Measurements from ENCODE around the gene ESR1. TPM values are rescaled to one million over a fixed set of nuclear protein-coding genes. Genes with fewer than 3 reads are reported as not detected.

Gene ESR1
- total and polyA plus RNA-seq, 9 of the 15 experiments (the other 6 are each of a cell fraction or from before 2014, with no cell fraction given) = 0.03 to 0.27 (median 0.08) TPM; not detected in 1

GRCh38 chr6:151869787-151870186, 62.3 kb downstream of the ESR1 start (continued):
- TF ChIP-seq POLR2AphosphoS2 (IDR thresholded peaks at IDR 0.05; ENCODE audit: low read length) (no peak), CBFB (CRISPR knock-in tag; IDR thresholded peaks at IDR 0.05) (no peak), SP2 (IDR thresholded peaks at IDR 0.05; ENCODE audit: extremely low read depth, low read depth, low read length, poor library complexity, severe bottlenecking) (no peak), RCOR1 (IDR thresholded peaks at IDR 0.05; ENCODE audit: borderline replicate concordance in 1 of 2, low read depth in 2 of 2, low read length in 2 of 2) (no peak), FOXJ2 (tag; IDR thresholded peaks at IDR 0.05) (no peak), RFX1 (IDR thresholded peaks at IDR 0.05) (no peak), FOXP1 (CRISPR knock-in tag; IDR thresholded peaks at IDR 0.05) (no peak), POLR3G (IDR thresholded peaks at IDR 0.05; ENCODE audit: extremely low read depth, insufficient read length, insufficient replicate concordance) (no peak)
- TF ChIP-seq, protein P1, sequence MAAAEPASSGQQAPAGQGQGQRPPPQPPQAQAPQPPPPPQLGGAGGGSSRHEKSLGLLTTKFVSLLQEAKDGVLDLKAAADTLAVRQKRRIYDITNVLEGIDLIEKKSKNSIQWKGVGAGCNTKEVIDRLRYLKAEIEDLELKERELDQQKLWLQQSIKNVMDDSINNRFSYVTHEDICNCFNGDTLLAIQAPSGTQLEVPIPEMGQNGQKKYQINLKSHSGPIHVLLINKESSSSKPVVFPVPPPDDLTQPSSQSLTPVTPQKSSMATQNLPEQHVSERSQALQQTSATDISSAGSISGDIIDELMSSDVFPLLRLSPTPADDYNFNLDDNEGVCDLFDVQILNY (CRISPR knock-in tag; IDR thresholded peaks at IDR 0.05) = no peak

GRCh38 chr6:151870375-151870774, 62.9 kb downstream of the ESR1 start:
- intact Hi-C loops (cut with micrococcal nuclease) (no loop called here), in situ Hi-C loops (cut with MboI) (no loop called here)
- no peak overlapping the region for H3K4me2 ChIP-seq (ENCODE audit: insufficient read depth, low read length)
- ChIA-PET CTCF (ENCODE audit: low intra/inter-chr PET ratio) (no interaction called here), POLR2A (no interaction called here)
- H3K36me3 ChIP-seq (ENCODE audit: control insufficient read depth, insufficient read depth, low read length) = no peaks in the 10 kb centered on the region
- DNase-seq (ENCODE audit: extremely low read depth in 1 of 4, low spot score in 3 of 4) (no peak), ATAC-seq (no peak), FAIRE-seq (no peak)
- no peak overlapping the region for H3K9ac ChIP-seq (ENCODE audit: insufficient read depth in 1 of 2, low read depth in 2 of 2, low read length in 2 of 2)
- no peaks in the 10 kb centered on the region for H3K27me3 ChIP-seq (ENCODE audit: control insufficient read depth in 2 of 2, insufficient read depth in 2 of 2, low read length in 2 of 2)
- H3K79me2 ChIP-seq (ENCODE audit: control insufficient read depth, insufficient read depth, low read length) = no peaks in the 10 kb centered on the region
- H3K9me3 ChIP-seq (replicated peaks; ENCODE audit: control insufficient read depth, insufficient read depth, low read depth, low read length) = no peaks in the 10 kb centered on the region
- 8% methylated on average over 2 of the region's 2 CpGs for WGBS (ENCODE audit: insufficient coverage, low coverage, missing lambda C conversion rate)
- no peak overlapping the region for H3K4me3 ChIP-seq
- BruUV-seq (replicated peaks) = no TSS peak
- no peak overlapping the region for H2AFZ ChIP-seq (ENCODE audit: low read depth, low read length)
- H3K4me1 ChIP-seq (replicated peaks in 1 of 2; ENCODE audit: control insufficient read depth in 2 of 2, insufficient read depth in 2 of 2, low read length in 2 of 2) = no peaks in the 10 kb centered on the region
- no peaks in the 10 kb centered on the region for H3K9me1 ChIP-seq (ENCODE audit: control insufficient read depth, insufficient read depth, low read length)
- no peaks in the 10 kb centered on the region for H4K20me1 ChIP-seq (replicated peaks; ENCODE audit: control insufficient read depth, insufficient read depth, low read length)
- no peak overlapping the region for H3K27ac ChIP-seq (ENCODE audit: extremely low read depth, low read depth, low read length)
- no peak for TF ChIP-seq SMARCB1 (IDR thresholded peaks at IDR 0.05; ENCODE audit: insufficient read length, low read depth)
- no peak for TF ChIP-seq CSDE1 (IDR thresholded peaks at IDR 0.05)
- TF ChIP-seq ELK3 (CRISPR knock-in tag; IDR thresholded peaks at IDR 0.05) = no peak
- no peak for TF ChIP-seq MTA3 (IDR thresholded peaks at IDR 0.05; ENCODE audit: borderline replicate concordance)
- no peak for TF ChIP-seq ZNF197 (CRISPR knock-in tag; IDR thresholded peaks at IDR 0.05; ENCODE audit: low read depth)
- no peak for TF ChIP-seq TRIM28 (IDR thresholded peaks at IDR 0.05)
- TF ChIP-seq XRCC5 (IDR thresholded peaks at IDR 0.05; ENCODE audit: low read depth, low read length) = no peak
- TF ChIP-seq NUFIP1 (IDR thresholded peaks at IDR 0.05; ENCODE audit: partially characterized antibody) = no peak
- TF ChIP-seq ZNF589 (CRISPR knock-in tag; IDR thresholded peaks at IDR 0.05; ENCODE audit: low read depth) = no peak
- no peak for TF ChIP-seq POLR3A (IDR thresholded peaks at IDR 0.05; ENCODE audit: borderline replicate concordance, extremely low read depth, insufficient read depth, insufficient read length)
- TF ChIP-seq HDGF (IDR thresholded peaks at IDR 0.05) = no peak
- no peak for TF ChIP-seq ZNF699 (CRISPR knock-in tag; IDR thresholded peaks at IDR 0.05; ENCODE audit: insufficient replicate concordance)
- TF ChIP-seq EWSR1 (IDR thresholded peaks at IDR 0.05; ENCODE audit: borderline replicate concordance, low read depth, partially characterized antibody) = no peak
- no peak for TF ChIP-seq NELFE (IDR thresholded peaks at IDR 0.05; ENCODE audit: insufficient read depth, insufficient read length)
